Stimulated activated CD4-positive, alpha-beta T cell treated with anti-CD3 and anti-CD28 coated beads, Interleukin-12 subunit alpha, Interleukin-12 subunit beta, amount 100 ng/mL, for 48 hours (primary cell): ENCODE results near the gene POU6F2.

Experiments used
- DNase-seq, 3 donors: peaks; one replicate each; pipeline ENCODE4 v3.0.0-alpha.2; 2020; ENCODE audit warnings: low read depth in 2 of 3, low spot score in 1 of 3

Gene POU6F2

DNA sequence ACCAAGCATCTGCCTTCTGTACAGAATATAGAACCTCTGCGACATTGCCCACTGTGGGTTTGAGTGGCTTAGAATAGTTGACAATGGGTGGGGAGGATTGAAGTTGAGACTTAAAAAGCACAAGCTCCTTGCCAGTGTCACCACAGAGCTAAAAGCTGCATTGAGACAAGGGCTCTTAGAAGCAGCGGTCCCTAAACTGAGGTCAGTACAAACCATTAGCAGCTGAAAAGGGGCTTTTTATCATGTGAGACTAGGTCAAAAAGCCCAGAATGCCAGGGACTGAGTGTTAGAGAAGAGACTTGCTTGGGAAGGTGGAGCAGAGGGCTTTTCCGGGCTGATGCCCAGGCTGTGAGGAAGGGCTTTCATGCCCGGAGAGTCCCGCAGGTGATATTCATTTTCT, 91.3 kb downstream of the POU6F2 start:
- DNase-seq, result no peak

DNA sequence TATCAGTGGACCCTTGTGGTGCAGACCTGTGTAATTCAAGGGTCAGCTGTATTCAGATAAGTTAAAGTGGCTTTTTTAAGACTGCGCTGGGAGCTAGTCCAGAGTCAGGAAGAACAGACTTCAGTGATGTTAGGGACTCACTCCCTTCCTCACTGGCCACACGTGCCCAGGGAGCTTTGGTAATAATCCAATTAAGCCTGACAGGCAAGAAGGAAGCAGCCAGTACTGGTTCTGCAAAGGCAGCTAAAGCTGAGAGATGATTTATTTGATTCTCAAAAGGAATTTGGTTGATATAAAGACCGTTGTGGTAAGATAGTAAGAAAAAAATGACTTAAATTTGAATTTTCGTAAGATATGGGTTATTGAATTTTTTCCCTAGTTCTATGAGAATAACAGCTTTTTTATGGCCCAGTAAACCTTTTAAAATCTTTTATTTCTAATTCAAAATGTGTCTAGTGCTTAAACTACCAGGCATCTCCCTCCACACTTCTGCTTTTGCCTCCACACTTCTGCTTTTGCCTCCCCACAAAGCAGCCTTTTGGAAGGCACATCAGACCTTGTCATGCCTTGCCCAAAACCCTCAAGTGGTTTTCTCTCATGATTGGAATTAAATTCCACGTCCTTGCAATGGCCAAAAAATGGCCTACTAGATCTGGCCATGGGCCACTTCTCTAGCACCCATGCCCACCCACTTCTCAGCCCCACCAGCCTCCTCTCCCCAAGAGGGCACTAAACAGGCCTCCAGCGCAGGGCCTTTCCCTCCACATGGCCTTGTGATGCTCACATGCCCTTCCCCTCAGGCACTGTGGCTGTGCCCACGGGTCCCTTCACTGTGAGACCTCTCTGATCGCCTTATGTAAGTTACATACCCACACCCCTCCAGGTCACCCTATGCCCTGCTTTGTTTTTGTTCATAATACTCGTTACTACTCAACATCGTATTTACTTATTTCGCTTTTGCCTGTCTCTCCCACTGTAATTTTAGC, 92.5 kb downstream of the POU6F2 start:
- DNase-seq, result no peak

- DNase-seq, result no peak
Measured at GRCh38 chr7:39071116-39071515, 93.4 kb downstream of the POU6F2 start.

DNA sequence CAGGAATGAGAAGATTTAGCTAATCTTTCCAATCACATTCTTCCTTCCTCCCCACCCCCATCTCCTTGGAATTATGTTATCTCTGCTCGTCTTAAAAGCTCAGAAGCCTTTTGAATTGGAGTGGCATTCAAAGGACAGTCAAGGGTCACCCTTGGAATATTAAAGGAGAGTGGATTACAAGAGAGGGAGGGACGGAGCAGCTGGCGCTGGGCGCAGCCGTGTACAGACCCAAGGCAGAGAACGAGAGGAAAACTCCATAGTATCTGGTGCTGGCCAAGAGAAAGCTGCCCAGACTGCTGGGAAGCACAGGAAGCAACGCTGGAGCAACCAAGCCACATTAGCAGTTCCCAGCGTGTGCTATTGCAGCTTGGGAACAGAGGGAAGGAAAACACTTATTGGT, 95.7 kb downstream of the POU6F2 start:
- no peak for DNase-seq

GRCh38 chr7:39075210-39075609, 97.5 kb downstream of the POU6F2 start:
- no peak for DNase-seq

GRCh38 chr7:39083781-39084180, 106.1 kb downstream of the POU6F2 start:
- DNase-seq, result no peak

GRCh38 chr7:39084349-39084748, 106.6 kb downstream of the POU6F2 start:
- DNase-seq, result no peak

DNA sequence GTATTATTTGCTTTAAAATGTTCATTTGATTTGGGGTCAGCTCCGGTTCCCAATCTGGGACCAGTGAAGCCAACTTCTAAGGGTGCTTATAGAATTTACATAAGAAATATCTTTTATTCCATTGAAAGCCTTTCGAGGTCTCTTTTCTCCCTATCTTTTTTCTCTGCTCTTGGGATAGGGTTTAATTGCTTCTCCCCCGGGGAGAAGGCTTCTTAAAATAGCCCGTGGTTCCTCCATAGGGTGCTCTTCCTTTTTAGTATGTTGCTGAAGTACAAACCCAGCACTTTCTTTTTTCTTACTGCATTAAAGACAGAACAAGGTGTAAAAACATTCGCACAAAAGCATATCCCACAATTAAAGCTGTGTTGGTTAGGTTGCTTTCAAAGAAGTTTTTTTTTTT, 107.5 kb downstream of the POU6F2 start:
- no peak for DNase-seq

GRCh38 chr7:39085590-39086049, 107.9 kb downstream of the POU6F2 start:
- no peak for DNase-seq

DNA sequence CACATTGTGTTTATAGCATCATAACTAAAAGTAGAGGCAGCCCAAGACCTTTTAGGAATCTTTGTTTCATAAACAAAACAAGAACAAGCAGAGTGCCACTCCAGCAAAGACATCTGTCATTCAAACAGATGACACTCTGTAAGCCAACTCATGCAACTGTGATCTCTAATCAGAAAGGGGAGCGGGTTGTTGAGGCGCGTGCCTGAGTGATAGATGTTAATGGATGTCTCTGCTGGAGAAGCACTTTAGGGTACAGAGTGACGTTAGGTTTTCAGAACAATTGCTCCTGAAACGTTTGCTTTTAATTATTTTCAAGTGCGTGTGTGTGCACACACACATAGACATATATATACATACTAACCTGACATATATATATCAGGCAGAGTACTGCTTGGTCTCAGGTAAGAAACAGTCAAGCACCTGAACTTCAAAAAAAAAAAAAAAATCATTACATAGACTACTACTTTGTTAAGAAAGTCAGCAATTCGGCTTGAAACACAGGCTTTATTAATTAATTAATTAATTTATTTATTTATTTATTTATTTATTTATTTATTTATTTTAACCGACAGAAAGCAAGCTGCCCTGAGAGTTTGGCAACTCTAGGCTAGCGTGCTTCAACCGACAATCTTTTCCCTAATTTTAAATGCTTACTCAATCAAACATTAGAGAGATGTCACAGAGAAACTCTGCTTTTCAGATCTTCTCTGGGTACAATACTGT, 109.1 kb downstream of the POU6F2 start:
- DNase-seq, result no peak

GRCh38 chr7:39088730-39089593, 111.3 kb downstream of the POU6F2 start:
- no peak for DNase-seq

DNA sequence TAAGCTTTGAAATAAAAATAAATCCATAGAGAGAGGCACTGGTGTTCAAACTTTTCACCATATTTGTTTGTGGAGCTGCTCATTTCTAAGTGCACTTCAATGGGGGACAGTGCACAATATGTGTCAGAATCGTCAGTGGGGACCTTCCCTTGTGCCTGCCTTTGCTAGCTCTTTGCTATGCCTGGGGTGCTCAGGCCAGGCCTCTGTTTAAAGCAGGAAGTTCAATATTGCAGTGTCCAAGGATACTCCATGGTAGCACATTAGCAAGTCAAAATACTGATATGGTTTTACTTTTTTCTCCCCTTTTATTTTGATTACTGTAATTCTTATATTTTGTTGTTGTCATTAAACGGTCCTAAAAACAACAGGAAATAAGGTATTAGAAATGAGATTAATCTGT, 113.4 kb downstream of the POU6F2 start:
- no peak for DNase-seq

- DNase-seq, result no peak
Measured at GRCh38 chr7:39091774-39092173, 114.1 kb downstream of the POU6F2 start.

DNA sequence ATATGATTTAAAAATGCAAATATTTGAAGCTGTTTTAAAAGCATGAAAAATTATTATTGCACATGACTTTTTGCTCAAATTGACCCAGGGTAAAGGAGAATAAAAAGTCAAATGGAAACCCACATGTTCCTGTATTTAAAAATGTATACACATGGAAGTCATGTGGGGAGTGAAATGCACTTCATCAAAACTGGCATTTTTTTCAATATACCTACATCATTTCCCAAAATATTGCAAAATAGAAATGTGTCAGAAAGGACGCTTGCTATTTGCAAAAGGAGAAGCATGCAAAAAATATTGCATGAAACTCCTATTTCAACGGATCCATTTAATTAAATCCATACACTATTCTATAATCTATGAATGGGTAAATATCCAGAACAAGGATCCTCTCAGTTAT, 117.0 kb downstream of the POU6F2 start:
- no peak for DNase-seq

DNA sequence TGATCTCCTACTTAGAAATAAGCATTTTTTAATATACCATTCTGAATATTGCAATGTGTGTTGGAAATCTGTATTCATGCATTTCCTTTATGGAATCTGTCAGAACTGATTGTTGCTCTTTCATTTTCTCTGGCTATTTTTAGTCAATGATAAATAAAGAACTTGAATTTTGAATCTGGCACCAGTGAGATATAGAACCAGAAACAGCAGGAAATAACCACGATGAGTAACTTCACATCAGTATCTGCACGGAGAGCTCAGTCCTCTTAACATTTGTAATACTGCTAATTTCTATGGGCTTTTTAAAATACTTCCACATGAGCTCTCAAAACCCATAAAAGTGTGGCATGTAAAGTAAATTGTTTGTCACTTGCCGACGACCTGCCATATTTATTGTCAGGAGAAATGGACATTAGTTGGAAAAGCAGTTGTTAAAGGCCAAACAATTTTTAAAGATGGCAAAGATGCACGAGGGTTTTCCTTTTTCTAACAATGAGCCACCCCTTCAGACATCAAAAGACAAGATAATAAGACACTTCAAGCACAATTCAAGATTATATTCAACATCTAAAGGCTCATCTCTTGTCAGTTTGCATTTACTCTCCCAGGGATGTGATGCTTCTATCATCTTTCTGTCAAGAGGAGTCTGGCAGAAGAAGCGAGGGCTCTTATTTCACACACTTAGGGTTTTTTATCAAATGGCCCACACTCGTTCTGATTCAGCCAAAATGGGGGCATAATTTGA, 118.3 kb downstream of the POU6F2 start:
- DNase-seq, result no peak

GRCh38 chr7:39098506-39098905, 120.8 kb downstream of the POU6F2 start:
- no peak for DNase-seq

DNA sequence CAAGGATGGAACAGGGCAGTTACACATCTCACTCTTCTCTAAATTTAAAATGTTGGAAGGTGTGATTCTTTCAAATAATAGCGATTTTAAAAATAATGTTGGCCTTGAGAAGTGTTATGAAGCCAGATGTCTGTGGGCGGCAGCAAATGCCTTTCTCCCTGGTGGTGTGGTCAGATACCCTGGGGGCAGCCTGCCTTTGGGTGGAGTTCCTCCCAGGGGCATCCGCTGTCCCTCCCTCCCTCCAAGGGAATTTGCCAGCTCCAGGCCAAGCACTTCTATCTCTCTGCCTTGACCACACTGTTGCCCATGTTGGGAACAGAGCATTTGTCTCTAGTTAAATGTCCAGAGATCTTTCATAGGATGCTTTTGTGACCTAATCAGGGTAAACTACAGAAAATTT, 121.4 kb downstream of the POU6F2 start:
- no peak for DNase-seq

GRCh38 chr7:39100270-39100669, 122.6 kb downstream of the POU6F2 start:
- DNase-seq, result no peak

- no peak for DNase-seq
Measured at GRCh38 chr7:39102234-39102633, 124.5 kb downstream of the POU6F2 start.

DNA sequence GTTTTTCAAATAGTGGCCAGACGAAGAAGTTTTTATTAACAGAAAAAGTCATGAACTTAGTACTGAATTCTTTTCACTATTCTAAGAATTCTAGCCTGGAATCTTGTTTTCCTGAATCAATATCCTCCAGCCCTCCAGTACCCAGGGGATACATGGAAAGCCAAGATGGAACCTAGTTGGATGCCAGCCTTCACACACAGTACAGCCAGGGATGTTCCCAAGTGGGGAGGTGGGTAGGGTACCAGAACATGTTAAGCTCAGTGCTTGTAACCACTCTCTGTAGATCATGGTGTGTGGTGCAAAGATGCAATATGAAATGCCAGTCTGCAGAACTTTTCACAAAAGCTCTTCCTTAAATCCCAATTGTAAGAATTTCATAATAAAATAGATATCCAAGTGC, 128.0 kb downstream of the POU6F2 start:
- DNase-seq, result no peak

DNA sequence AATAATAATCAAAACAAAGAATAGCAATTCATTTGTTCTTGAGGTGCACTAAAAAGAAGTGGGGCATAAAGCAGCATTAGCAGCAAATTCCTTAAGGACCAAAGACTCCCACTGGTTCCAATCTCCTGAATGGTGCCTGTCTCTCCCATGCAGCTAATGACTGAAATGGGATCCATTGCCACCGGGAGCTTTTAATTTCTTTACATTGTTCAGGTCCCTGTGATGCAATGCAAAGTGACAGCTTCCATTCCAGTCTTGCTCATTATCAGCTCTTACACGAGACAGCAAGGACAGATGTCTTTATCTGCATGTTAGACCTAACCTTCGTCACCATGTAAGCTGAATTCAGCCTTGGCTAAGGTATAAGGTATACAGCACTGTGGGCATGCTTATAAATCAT, 148.1 kb downstream of the POU6F2 start:
- DNase-seq, result no peak
